ENCODE measurements around the gene NOD2. TPM values are rescaled to one million over a fixed set of nuclear protein-coding genes. Genes with fewer than 3 reads are reported as not detected.

NOD2 gene
- total RNA-seq, result 10 to 100 TPM in 1 of 2 donors, 1 to 10 TPM in 1; 9.4 to 16.6 TPM
- total RNA-seq, result 18.9 to 39.4 reads per million in 2 donors

GRCh38 chr16:50692999-50693781 is at the start of gene NOD2:
Gene NOD2 (plus strand): TSS chr16:50693606. CDS start chr16:50699496, 5,890 bp downstream.
- Mint-ChIP-seq H3K4me3 (peak within 1 kb of the TSS; percentile 93), H3K36me3 (ENCODE audit: low read depth) (peaks cover 3% of the 10 kb centered on the region), H3K27me3 (no peaks in the 10 kb centered on the region), H3K4me1 (peaks cover 53% of the 10 kb centered on the region), H3K27ac (peak within 1 kb of the TSS; percentile 98)
- DNase-seq, result peak in 2 of 3 donors; percentile 41 to 44
- no peaks in the 10 kb centered on the region for H3K9me3 ChIP-seq (ENCODE audit: control insufficient read depth, low read length, poor library complexity, severe bottlenecking)
- ATAC-seq, result peak; percentile 39

- ATAC-seq, result no peak
- no peak overlapping the region for H3K27ac Mint-ChIP-seq
- H3K4me1 Mint-ChIP-seq, result peaks cover 5% of the 10 kb centered on the region
- no peak for DNase-seq
- H3K9me3 ChIP-seq (ENCODE audit: control insufficient read depth, low read length, poor library complexity, severe bottlenecking), result no peaks in the 10 kb centered on the region
- no peaks in the 10 kb centered on the region for H3K27me3 Mint-ChIP-seq
- H3K36me3 Mint-ChIP-seq (ENCODE audit: low read depth), result no peaks in the 10 kb centered on the region
- no peak overlapping the region for H3K4me3 Mint-ChIP-seq
Observed at GRCh38 chr16:50644245-50644644, 49.2 kb upstream of the NOD2 start.

- DNase-seq (no peak), ATAC-seq (peak; percentile 62)
- no peaks in the 10 kb centered on the region for H3K27me3 Mint-ChIP-seq
- H3K4me3 Mint-ChIP-seq, result no peak overlapping the region
- H3K4me1 Mint-ChIP-seq, result peaks cover 5% of the 10 kb centered on the region
- H3K36me3 Mint-ChIP-seq (ENCODE audit: low read depth), result no peaks in the 10 kb centered on the region
- no peak overlapping the region for H3K27ac Mint-ChIP-seq
- no peaks in the 10 kb centered on the region for H3K9me3 ChIP-seq (ENCODE audit: control insufficient read depth, low read length, poor library complexity, severe bottlenecking)
Observed at GRCh38 chr16:50644729-50645128, 48.7 kb upstream of the NOD2 start.

GRCh38 chr16:50645563-50646220 is 47.7 kb upstream of the NOD2 start:
- Mint-ChIP-seq H3K27ac (no peak overlapping the region), H3K4me3 (no peak overlapping the region), H3K4me1 (peaks cover 8% of the 10 kb centered on the region), H3K36me3 (ENCODE audit: low read depth) (peaks cover 3% of the 10 kb centered on the region), H3K27me3 (no peaks in the 10 kb centered on the region)
- no peaks in the 10 kb centered on the region for H3K9me3 ChIP-seq (ENCODE audit: control insufficient read depth, low read length, poor library complexity, severe bottlenecking)
- no peak for DNase-seq
- no peak for ATAC-seq

- H3K4me3 Mint-ChIP-seq, result no peak overlapping the region
- peaks cover 3% of the 10 kb centered on the region for H3K36me3 Mint-ChIP-seq (ENCODE audit: low read depth)
- H3K4me1 Mint-ChIP-seq, result peaks cover 8% of the 10 kb centered on the region
- no peak for DNase-seq
- H3K27ac Mint-ChIP-seq, result no peak overlapping the region
- no peak for ATAC-seq
- no peaks in the 10 kb centered on the region for H3K27me3 Mint-ChIP-seq
- H3K9me3 ChIP-seq (ENCODE audit: control insufficient read depth, low read length, poor library complexity, severe bottlenecking), result no peaks in the 10 kb centered on the region
Observed at GRCh38 chr16:50646345-50646744, 47.1 kb upstream of the NOD2 start.

GRCh38 chr16:50651835-50652438 is 41.5 kb upstream of the NOD2 start:
- ATAC-seq (no peak), DNase-seq (no peak)
- H3K27ac Mint-ChIP-seq, result no peak overlapping the region
- no peak overlapping the region for H3K4me3 Mint-ChIP-seq
- peaks cover 3% of the 10 kb centered on the region for H3K4me1 Mint-ChIP-seq
- peaks cover 3% of the 10 kb centered on the region for H3K36me3 Mint-ChIP-seq (ENCODE audit: low read depth)
- H3K27me3 Mint-ChIP-seq, result no peaks in the 10 kb centered on the region
- H3K9me3 ChIP-seq (ENCODE audit: control insufficient read depth, low read length, poor library complexity, severe bottlenecking), result no peaks in the 10 kb centered on the region

GRCh38 chr16:50652836-50653425 is 40.5 kb upstream of the NOD2 start:
- no peak overlapping the region for H3K4me3 Mint-ChIP-seq
- peaks cover 3% of the 10 kb centered on the region for H3K36me3 Mint-ChIP-seq (ENCODE audit: low read depth)
- H3K4me1 Mint-ChIP-seq, result peaks cover 3% of the 10 kb centered on the region
- DNase-seq, result no peak
- no peak overlapping the region for H3K27ac Mint-ChIP-seq
- H3K9me3 ChIP-seq (ENCODE audit: control insufficient read depth, low read length, poor library complexity, severe bottlenecking), result no peaks in the 10 kb centered on the region
- no peak for ATAC-seq
- no peaks in the 10 kb centered on the region for H3K27me3 Mint-ChIP-seq

GRCh38 chr16:50653633-50654519 is 39.5 kb upstream of the NOD2 start:
- peaks cover 3% of the 10 kb centered on the region for H3K36me3 Mint-ChIP-seq (ENCODE audit: low read depth)
- DNase-seq (no peak), ATAC-seq (no peak)
- peaks cover 3% of the 10 kb centered on the region for H3K4me1 Mint-ChIP-seq
- H3K27ac Mint-ChIP-seq, result no peak overlapping the region
- no peaks in the 10 kb centered on the region for H3K9me3 ChIP-seq (ENCODE audit: control insufficient read depth, low read length, poor library complexity, severe bottlenecking)
- no peak overlapping the region for H3K4me3 Mint-ChIP-seq
- H3K27me3 Mint-ChIP-seq, result no peaks in the 10 kb centered on the region

GRCh38 chr16:50655558-50656055 is 37.8 kb upstream of the NOD2 start:
- Mint-ChIP-seq H3K4me1 (peaks cover 3% of the 10 kb centered on the region), H3K4me3 (no peak overlapping the region), H3K36me3 (ENCODE audit: low read depth) (no peaks in the 10 kb centered on the region), H3K27me3 (no peaks in the 10 kb centered on the region), H3K27ac (no peak overlapping the region)
- no peaks in the 10 kb centered on the region for H3K9me3 ChIP-seq (ENCODE audit: control insufficient read depth, low read length, poor library complexity, severe bottlenecking)
- DNase-seq (no peak), ATAC-seq (no peak)

GRCh38 chr16:50657241-50657640 is 36.2 kb upstream of the NOD2 start:
- H3K27me3 Mint-ChIP-seq, result no peaks in the 10 kb centered on the region
- DNase-seq, result no peak
- no peak overlapping the region for H3K4me3 Mint-ChIP-seq
- no peak for ATAC-seq
- H3K4me1 Mint-ChIP-seq, result peaks cover 3% of the 10 kb centered on the region
- no peaks in the 10 kb centered on the region for H3K9me3 ChIP-seq (ENCODE audit: control insufficient read depth, low read length, poor library complexity, severe bottlenecking)
- no peaks in the 10 kb centered on the region for H3K36me3 Mint-ChIP-seq (ENCODE audit: low read depth)
- peak overlapping the region; percentile 32 for H3K27ac Mint-ChIP-seq

- H3K36me3 Mint-ChIP-seq (ENCODE audit: low read depth), result no peaks in the 10 kb centered on the region
Observed at GRCh38 chr16:50659806-50660205, 33.6 kb upstream of the NOD2 start.

GRCh38 chr16:50662306-50662940 is 31.0 kb upstream of the NOD2 start:
- H3K27me3 Mint-ChIP-seq, result no peaks in the 10 kb centered on the region
- no peaks in the 10 kb centered on the region for H3K36me3 Mint-ChIP-seq (ENCODE audit: low read depth)
- H3K4me3 Mint-ChIP-seq, result no peak overlapping the region
- no peak for DNase-seq
- no peak for ATAC-seq
- H3K27ac Mint-ChIP-seq, result no peak overlapping the region
- no peaks in the 10 kb centered on the region for H3K9me3 ChIP-seq (ENCODE audit: control insufficient read depth, low read length, poor library complexity, severe bottlenecking)
- peaks cover 22% of the 10 kb centered on the region for H3K4me1 Mint-ChIP-seq

More at GRCh38 chr16:50659806-50660205, 33.6 kb upstream of the NOD2 start:
- H3K27ac Mint-ChIP-seq, result no peak overlapping the region
- no peaks in the 10 kb centered on the region for H3K9me3 ChIP-seq (ENCODE audit: control insufficient read depth, low read length, poor library complexity, severe bottlenecking)
- H3K4me1 Mint-ChIP-seq, result peaks cover 6% of the 10 kb centered on the region
- no peaks in the 10 kb centered on the region for H3K27me3 Mint-ChIP-seq
- DNase-seq (no peak), ATAC-seq (no peak)
- H3K4me3 Mint-ChIP-seq, result no peak overlapping the region
